Kidney (tissue), 14 donors: Measurements from ENCODE around the gene BIN1. TPM values are rescaled to one million over a fixed set of nuclear protein-coding genes. Genes with fewer than 3 reads are reported as not detected.

Source experiments
- DNase-seq, 5 donors: peaks; one replicate each; pipeline ENCODE4 v3.0.0-alpha.2; 2013 to 2020
- FAIRE-seq: peaks from 2 replicates; lab custom pipeline; 2012; peaks lifted over from hg19 to GRCh38; lab: Jason Lieb, UNC
- H3K27ac ChIP-seq, 2 donors: one replicate each; pipeline ENCODE4 v1.7.0; 2013; ENCODE audit warnings: low read depth in 2 of 2, low read length in 2 of 2, inconsistent platforms in 1 of 2
- H3K27me3 ChIP-seq: one replicate; pipeline ENCODE4 v1.7.1; 2013; ENCODE audit warnings: low read length, inconsistent platforms; ENCODE audit not compliant: control insufficient read depth, insufficient read depth
- H3K36me3 ChIP-seq, 3 donors: one replicate each; pipeline versions ENCODE4 v1.7.0 to v1.7.1; 2013; ENCODE audit warnings: low read length in 3 of 3, control low read depth in 1 of 3, inconsistent platforms in 1 of 3; ENCODE audit not compliant: insufficient read depth in 3 of 3, control insufficient read depth in 2 of 3
- H3K4me1 ChIP-seq, 3 donors: one replicate each; pipeline versions ENCODE4 v1.7.0 to v1.7.1; 2013; ENCODE audit warnings: low read length in 3 of 3, inconsistent platforms in 1 of 3, low read depth in 1 of 3; ENCODE audit not compliant: control insufficient read depth in 2 of 3, insufficient read depth in 2 of 3
- H3K4me3 ChIP-seq, 3 donors: one replicate each; pipeline versions ENCODE4 v1.7.0 to v1.8.1; 2013; ENCODE audit warnings: low read length in 3 of 3, control low read depth in 1 of 3, inconsistent platforms in 1 of 3
- H3K9ac ChIP-seq, 3 donors: one replicate each; pipeline versions ENCODE4 v1.7.0 to v1.7.1; 2013; ENCODE audit warnings: low read length in 3 of 3, control low read depth in 1 of 3, inconsistent platforms in 1 of 3
- H3K9me3 ChIP-seq, 3 donors: one replicate each; pipeline versions ENCODE4 v1.7.0 to v1.7.1; 2013; ENCODE audit warnings: low read length in 3 of 3, control low read depth in 1 of 3, inconsistent platforms in 1 of 3; ENCODE audit not compliant: control insufficient read depth in 2 of 3, insufficient read depth in 1 of 3
- CTCF ChIP-seq: IDR thresholded peaks from 3 replicates; pipeline ENCODE4 v1.5.1; 2012; ENCODE audit warnings: mild to moderate bottlenecking, moderate library complexity, borderline replicate concordance; ENCODE audit not compliant: insufficient read depth; ENCODE audit errors: extremely low read depth
- intact Hi-C: fragments of 100-400 bp; cut with DNase I; formaldehyde crosslinking; loops from one replicate; pipeline ENCODE4 v1.11.1; 2022
- polyA plus RNA-seq: library from polyadenylated mRNA; stranded (reverse); fragments of 350-450 nt; fragmentation: Illumina TruSeq; extraction: RNeasy Lipid Tissue Mini Kit (QIAGEN cat#74804); gene quantifications from one replicate; pipeline ENCODE4 v1.2.3, GENCODE V29; 2014; ENCODE audit warnings: low read depth, low replicate concordance; ENCODE audit not compliant: insufficient read depth
- total RNA-seq: library from RNA; stranded (reverse); fragmentation: NEBNext Ultra II Directional; extraction: Animal tissue kit (Norgen Biotek cat#: 25700); gene quantifications from one replicate; pipeline ENCODE4 v1.2.1, GENCODE V29; 2021
- donor health status: control.
- donor health status: control.
- donor health status: control.
- donor health status: control.
- donor health status: control.
- donor health status: DM: yes; HTN: yes; CAD: no.
- donor health status: Normal renal cell carcinoma (clear cell type).

The BIN1 gene
- total and polyA plus RNA-seq, 2 donors from 2014 or later = 121 to 167 TPM

GRCh38 chr2:127061375-127062273, 45.3 kb downstream of the BIN1 start:
- FAIRE-seq (no peak), DNase-seq (peak in 2 of 5 donors; percentile 51 to 79)
- Histone ChIP-seq H3K27ac (no peak overlapping the region), H3K27me3 (no peaks in the 10 kb centered on the region), H3K9me3 (no peaks in the 10 kb centered on the region), H3K9ac (no peak overlapping the region), H3K4me3 (no peak overlapping the region), H3K36me3 (peaks cover 0 to 11% (median 0%) of the 10 kb centered on the region in 3 donors), H3K4me1 (peaks cover 0 to 4% (median 0%) of the 10 kb centered on the region in 3 donors)
- no peak for TF ChIP-seq CTCF
- intact Hi-C loops = no loop called here

DNA sequence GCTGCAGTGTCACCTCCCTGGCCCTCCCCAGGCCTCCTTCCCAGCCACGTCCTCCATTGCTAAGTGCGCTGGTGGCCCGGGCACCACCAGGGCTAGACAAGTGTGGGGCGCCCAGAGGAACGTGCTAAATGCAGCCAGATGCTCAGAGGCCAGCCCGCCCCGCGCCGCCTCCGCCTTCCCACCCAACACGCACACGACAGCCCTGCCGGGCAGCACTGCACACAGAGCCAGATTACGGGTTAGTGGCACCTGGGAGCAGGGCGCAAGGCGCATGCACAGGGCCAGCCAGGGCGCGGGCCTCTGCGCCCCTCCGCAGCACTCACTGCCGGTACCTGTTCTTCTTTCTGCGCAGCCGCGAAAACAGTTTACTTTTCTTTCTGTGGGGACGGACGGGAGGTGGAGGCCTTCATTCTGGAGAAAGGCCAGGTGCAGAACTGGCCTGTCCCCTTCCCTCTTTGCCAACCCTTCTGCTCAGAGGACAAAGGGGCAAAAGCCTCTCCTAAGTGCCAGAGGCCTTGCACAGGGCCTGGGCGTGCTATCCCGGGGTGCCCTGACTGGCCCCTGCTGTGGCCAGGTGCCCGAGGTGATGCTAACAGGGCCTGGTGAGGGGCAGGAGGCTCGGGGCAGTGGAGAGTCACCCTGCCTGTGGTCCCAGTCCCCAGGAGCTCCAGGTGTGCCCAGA, 46.5 kb downstream of the BIN1 start:
- H3K27me3 ChIP-seq = no peaks in the 10 kb centered on the region
- no peak for FAIRE-seq
- no peak for TF ChIP-seq CTCF
- H3K4me1 ChIP-seq = peaks cover 0 to 4% (median 0%) of the 10 kb centered on the region in 3 donors
- H3K4me3 ChIP-seq = no peak overlapping the region
- H3K36me3 ChIP-seq = peaks cover 0 to 11% (median 0%) of the 10 kb centered on the region in 3 donors
- H3K9ac ChIP-seq = no peak overlapping the region
- no peak overlapping the region for H3K27ac ChIP-seq
- intact Hi-C loops = no loop called here
- DNase-seq = no peak
- no peaks in the 10 kb centered on the region for H3K9me3 ChIP-seq

DNA sequence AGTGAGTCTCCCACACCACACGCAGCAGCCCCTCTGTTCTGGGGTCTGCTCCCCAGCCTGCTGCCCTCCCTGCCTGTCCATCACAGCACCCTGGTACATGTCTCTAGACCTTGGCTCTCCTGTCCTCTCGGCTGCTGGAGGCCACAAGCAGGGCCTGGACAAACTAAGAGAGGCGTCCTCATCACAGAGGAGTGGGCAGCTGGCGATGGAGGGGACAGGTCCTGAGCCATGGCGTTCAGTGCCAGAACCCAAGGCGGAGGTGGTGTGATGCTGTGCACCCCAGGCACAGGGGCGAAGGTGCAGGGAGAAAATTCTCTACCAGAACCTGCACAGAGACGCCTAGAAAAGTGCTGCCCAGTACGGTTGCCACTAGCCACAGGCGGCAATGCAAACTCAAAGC, 47.4 kb downstream of the BIN1 start:
- no peak for DNase-seq
- H3K27ac ChIP-seq = no peak overlapping the region
- H3K9me3 ChIP-seq = no peaks in the 10 kb centered on the region
- FAIRE-seq = no peak
- H3K4me1 ChIP-seq = peaks cover 0 to 2% (median 2%) of the 10 kb centered on the region in 3 donors
- H3K36me3 ChIP-seq = peaks cover 0 to 11% (median 0%) of the 10 kb centered on the region in 3 donors
- no peak overlapping the region for H3K4me3 ChIP-seq
- intact Hi-C loops = no loop called here
- no peak for TF ChIP-seq CTCF
- no peak overlapping the region for H3K9ac ChIP-seq
- no peaks in the 10 kb centered on the region for H3K27me3 ChIP-seq
